HL-60 (cell line): ENCODE data around the gene NPAS1.

Experiments
- POLR2AphosphoS5 ChIP-seq: IDR thresholded peaks from 2 replicates; pipeline ENCODE4 v1.6.1; 2012; ENCODE audit warnings: low read depth
- TF ChIP-seq, protein P1 (sequence below): IDR thresholded peaks from one replicate; pipeline ENCODE4 v1.5.1; 2011; ENCODE audit warnings: low read length, control low read depth, inconsistent platforms; ENCODE audit not compliant: insufficient read depth

DNA sequence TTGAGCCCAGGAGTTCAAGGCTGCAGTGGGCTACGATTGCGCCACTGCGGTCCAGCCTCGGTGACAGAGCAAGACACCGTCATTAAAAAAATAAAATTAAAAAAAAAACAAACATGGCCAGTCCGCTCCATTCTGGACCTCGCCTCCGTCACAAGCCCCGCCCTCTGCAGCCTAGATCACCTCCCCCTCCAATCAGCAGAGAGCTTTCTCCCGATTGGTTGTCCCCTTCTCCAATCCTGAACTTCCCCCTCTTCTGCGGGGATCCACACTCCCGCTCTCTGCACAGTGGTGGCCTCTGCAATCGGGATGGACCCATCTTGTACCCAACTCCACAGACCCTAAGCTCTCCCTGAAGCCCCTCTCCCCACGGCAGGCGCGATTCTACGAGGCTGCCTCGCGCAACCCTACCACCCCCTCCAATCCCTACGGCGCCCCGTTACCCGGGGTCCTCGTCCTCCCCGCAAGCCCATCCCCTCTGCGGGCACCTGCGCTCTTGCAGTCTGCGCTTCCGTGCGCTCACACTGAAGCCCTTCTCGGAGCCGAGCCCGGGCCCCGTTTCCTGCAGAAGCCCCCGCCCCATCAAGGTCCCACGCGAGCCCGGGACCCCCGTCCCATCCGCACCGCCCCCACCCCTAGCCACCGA, 28.2 kb downstream of the NPAS1 start:
- TF ChIP-seq, protein P1, sequence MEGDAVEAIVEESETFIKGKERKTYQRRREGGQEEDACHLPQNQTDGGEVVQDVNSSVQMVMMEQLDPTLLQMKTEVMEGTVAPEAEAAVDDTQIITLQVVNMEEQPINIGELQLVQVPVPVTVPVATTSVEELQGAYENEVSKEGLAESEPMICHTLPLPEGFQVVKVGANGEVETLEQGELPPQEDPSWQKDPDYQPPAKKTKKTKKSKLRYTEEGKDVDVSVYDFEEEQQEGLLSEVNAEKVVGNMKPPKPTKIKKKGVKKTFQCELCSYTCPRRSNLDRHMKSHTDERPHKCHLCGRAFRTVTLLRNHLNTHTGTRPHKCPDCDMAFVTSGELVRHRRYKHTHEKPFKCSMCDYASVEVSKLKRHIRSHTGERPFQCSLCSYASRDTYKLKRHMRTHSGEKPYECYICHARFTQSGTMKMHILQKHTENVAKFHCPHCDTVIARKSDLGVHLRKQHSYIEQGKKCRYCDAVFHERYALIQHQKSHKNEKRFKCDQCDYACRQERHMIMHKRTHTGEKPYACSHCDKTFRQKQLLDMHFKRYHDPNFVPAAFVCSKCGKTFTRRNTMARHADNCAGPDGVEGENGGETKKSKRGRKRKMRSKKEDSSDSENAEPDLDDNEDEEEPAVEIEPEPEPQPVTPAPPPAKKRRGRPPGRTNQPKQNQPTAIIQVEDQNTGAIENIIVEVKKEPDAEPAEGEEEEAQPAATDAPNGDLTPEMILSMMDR = no peak
- peak; percentile 28; the same call in 1 of the 2 replicates for TF ChIP-seq POLR2AphosphoS5
